Glomerular visceral epithelial cell (primary cell): ENCODE measurements around the gene SRD5A1.

ENCODE experiments used
- DNase-seq: peaks from one replicate; pipeline ENCODE4 v3.0.0-alpha.2; 2016; ENCODE audit errors: extremely low spot score

The SRD5A1 gene

DNA sequence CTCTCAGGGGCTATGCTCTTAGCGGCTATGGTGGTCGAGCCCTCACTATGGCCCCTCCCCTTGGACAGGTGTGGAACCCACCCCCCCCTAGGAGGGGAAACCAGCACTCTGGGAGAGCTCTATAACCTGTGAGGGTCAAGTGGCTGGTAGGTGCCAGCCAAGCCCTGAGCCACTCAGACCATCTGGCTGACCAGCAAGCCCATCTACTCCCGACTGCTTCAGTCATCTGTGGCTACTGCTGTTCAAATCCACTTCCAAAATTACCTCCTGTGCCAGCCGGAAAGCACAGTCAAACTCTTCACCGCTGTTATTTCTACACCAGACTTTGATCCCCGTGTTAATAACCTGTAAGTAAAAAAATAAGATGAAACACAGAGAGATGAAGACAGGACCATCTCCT lies 28.9 kb upstream of the SRD5A1 start:
- DNase-seq = no peak

DNA sequence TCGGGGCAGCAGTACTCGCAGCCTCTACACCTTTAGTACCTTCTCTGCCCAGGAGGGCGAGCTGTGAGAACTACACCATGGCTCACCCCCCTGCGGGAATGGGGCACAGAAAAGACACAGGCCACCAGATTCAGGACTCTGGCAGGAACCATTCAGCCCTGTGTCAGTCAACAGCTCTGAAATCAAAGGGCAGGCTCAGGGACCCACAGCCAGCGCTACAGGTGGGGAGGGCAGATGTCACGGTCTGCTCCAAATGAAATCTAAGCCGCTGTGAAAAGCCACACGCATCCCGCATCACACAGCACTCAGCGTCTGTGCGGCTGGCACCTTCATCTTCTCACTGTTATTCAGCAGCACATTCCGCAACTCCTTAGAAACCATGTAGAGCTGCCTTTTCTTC lies 28.3 kb upstream of the SRD5A1 start:
- no peak for DNase-seq

DNA sequence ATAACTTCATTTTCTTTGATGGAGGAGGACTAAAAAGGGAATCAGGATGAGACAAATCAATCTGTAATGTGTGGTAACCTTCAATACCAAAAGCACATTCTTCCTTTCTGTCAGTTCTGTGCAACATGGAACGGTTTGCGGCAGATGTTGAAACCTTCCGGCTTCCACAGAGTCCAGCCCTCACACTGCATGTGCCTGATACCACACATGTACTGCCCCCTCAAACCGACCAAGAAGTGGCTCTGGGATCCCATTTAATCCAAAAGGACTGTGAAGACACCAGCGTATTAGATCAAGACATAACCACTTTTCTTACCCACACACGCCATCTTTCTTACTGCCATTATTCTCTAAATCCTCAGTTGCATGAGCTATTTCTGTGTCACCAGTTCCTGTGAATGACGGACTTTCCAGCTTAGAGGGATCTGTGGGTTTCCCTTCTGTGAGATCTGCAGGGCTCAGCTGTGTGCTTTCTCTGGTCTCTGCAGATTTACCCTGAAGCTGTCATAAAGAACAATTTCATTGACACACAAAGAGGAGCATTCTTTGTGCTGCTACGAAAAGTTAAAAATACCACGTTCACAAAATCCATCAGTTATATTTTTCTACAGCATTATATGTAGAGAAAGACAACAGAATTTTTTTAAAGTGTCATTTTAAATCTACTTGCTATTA lies 26.2 kb upstream of the SRD5A1 start:
- DNase-seq = no peak

DNA sequence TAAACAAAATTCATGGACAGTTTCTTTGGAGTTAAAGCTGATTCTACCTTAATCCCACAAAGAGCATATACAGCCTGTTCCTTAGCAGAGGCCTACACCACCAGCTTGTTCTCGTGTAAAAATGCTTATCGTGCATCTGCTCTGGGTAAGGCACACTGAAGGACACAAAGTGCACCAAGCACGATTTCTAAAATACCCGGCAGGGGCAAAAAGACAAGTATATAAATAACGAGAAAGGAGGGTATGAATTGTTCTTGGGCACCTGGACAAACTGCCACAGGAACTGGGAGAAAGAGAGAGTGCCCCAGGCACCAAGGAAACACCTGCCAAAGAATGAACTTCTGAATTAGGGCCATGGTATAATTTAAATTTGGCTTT lies 25.7 kb upstream of the SRD5A1 start:
- DNase-seq = no peak

DNA sequence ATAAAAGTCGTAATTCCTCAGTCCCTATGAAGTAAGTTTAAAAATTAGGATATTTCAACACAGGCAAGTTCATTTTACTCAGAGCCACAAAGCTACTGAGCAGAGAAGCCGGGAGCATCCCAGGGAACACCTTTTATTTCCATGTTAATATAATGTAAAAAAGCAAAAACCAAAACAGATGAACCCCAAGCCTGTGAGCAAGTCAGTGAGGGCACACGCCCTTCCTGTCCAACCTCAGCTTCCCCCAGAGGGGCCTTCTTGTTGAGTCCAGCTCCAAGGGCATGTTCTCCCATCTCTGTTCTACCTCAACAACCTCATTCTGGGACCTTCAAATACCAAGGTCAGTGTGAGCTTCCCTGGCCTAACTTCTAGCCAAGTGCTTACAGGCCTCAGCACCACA lies 25.2 kb upstream of the SRD5A1 start:
- no peak for DNase-seq

DNA sequence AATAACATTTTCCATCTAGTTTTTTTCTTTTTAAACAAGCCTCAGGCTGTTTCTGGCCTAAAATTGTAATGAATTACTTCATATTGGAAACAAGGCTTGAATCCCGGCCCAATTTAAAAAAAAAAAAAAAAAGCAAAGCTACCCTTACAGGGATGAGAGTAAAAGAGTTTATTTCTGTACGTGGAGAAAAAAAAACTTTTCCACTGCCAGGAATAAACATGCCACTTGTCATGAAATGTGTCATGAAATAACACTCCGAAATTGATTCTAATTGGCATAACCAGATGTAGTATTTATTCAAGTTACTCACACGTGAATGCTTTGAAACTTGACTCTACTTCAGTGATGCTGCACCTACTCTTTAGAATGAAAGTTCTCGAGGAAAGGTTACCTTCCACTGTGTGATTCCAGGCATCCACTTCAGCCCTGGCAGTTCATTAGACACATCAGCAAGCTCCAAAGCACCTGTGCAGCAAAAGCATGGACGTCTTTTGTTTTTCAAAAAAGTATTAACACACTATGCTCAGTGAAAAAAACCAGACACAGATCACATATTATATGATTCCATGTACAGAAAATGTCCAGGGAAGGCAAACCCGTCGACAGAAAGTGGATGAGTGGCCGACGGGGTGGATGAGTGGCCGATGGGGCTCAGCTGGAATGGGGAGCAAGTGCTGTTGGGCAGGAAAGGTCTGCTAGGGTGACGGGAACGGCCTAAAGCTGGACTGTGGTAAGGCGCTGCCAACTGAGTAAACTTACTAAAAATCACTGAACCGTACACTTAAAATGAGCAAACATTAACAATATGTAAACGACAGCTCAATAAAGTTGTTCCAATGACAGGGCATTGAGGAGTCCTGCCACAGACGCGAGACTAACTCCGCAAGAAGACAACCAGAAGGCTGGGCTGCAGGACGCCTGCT lies 21.6 kb upstream of the SRD5A1 start:
- no peak for DNase-seq

DNA sequence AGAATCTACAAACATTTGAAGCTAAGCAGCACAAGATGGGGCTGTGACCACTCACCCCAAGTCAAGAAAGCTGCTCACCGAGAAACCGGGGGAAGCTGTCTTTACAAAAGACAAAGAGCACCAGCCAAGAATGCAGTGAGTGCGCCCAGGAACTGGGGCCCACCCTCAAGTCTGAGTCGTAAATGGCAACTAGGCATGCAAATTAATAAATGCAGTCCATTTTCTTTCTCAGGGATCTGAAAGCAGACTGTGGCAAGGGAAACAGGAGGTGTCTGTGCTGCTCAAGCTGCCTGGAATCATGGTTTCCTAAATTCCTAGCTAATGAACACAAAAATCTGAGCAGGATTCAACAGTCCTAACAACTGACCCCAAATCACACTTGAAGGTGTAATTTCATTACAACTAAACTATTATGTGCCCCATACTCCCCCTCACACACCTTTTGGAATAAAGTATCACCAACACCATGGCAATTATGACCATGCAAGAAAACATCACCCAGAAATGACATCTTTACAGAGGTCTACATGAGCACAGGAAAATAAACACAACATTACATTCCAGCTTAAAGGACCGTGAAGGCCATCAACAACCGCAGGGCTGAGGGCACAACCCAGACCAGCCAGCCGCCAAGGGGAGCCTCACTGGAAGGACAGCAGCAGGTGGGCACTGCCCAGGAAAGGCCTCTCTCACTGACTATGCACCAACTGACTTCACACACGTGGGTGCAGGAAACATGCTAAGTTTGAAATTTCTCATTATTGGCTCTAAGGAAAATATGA lies 18.0 kb upstream of the SRD5A1 start:
- no peak for DNase-seq

DNA sequence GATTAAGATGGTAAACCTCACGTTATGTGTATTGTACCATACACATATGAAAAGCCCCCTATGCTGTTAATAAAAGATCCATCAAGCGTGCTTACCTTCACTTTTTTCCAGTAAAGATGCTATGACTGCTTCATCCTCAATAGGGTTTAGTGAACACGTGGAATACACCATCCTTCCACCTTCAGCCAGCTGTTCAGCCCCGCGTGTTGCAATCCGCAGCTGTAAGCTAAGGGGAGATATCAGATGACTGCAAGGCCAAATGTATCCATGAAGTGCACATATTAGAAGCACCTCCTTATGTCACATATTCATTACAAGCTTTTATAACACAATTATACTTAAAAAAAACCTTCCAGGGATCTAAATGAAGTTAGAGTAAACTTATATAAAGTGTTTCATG lies 16.6 kb upstream of the SRD5A1 start:
- DNase-seq = no peak

DNA sequence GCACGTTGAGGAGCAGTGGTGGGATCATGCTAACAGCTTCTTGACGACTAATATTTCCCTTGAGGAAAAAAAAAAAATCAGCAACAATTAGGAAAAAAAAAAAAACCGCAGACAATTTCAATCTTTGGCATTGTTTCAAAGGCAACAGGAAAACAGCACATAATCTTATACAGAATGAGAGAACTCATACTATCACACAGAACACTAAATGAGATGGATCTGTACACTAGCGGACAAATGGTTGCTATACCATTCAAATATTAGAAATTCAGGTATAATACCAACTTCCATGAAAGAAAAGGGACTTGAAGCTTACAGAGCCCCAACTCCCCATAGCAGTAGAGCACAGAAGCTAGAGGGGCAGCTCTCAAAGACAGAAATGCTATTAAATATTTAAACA lies 10.0 kb upstream of the SRD5A1 start:
- no peak for DNase-seq

DNA sequence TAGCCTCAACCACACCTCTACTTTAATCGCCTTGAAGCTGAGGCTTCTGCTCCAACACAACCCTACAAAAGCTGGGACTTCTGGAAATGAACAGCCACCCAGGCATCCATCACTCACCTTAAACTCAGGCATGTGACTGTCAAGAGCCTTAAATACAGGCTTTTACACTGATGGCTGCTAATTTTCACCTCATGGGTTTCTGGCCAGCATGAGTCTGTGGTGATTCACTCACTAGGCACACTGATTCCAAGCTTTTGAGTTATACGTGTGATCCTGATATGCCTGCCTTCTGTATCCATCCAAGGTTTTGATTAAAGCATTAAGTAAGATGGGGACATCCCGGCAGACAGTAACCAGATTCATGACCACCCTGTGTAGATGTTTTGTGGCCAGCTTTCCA lies 9.3 kb upstream of the SRD5A1 start:
- no peak for DNase-seq

DNA sequence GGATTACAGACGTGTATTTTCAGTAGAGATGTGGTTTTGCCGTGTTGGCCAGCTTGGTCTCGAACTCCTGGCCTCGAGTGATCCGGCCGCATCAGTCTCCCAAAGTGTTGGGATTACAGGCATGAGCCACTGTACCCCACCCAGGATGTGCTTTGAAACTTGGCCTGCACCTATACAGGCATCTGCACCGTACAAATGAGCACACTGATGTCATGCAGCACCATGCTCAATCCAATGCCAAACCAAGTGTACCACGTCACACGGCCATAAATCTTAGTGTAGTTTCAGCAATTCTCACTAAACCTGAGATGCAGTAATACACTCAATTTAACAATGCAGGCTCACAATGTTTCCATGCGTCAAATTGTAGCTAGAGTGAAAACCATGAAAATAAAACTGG lies 6.7 kb upstream of the SRD5A1 start:
- no peak for DNase-seq

DNA sequence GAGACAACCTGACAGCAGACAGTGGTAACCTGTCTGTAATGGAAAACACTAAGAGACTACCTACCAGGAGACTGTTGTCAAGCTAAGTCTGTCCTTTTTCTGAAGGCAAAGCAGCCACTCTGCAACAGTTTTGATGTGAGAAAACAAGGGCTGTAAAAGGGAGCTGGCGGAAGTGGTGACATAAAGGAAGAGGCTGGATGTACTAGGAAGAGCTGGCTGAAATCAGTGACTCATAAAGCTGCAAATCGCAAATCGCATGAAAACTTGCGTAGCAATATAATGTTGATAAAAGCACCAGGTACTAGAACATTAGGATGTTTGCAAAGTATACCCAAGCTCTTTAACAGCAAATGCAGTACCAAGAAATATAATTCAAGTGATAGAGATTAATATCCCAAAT lies 1.8 kb upstream of the SRD5A1 start:
- no peak for DNase-seq

DNA sequence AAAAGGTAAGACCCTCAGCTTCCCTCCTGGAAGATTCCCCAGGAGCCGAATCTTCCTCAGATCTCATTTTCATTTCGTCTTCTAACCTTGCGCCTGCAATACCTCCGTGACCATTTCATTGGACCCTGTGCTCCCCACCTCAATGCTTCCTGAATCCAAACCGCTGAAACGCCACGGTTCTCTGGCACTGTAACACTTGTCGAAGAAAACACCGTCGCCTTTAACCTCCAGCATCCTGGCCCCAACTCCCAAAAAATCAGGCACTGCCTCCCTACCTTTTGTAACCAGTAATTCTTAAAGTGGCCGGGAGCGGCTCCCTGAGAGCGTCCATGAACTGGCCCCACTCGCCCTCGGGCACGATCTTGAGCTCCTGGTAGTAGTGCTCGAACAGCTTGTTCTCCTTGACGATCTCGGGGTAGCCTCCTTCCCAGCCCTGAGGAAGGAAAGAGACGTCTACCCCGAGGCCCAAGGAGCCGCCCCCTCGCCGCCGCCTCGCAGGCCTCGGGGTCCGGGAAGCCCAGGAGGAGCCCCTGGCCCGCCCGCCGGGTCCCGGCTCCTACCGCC lies 834 bp upstream of the SRD5A1 start:
- peak; percentile 45 for DNase-seq

DNA sequence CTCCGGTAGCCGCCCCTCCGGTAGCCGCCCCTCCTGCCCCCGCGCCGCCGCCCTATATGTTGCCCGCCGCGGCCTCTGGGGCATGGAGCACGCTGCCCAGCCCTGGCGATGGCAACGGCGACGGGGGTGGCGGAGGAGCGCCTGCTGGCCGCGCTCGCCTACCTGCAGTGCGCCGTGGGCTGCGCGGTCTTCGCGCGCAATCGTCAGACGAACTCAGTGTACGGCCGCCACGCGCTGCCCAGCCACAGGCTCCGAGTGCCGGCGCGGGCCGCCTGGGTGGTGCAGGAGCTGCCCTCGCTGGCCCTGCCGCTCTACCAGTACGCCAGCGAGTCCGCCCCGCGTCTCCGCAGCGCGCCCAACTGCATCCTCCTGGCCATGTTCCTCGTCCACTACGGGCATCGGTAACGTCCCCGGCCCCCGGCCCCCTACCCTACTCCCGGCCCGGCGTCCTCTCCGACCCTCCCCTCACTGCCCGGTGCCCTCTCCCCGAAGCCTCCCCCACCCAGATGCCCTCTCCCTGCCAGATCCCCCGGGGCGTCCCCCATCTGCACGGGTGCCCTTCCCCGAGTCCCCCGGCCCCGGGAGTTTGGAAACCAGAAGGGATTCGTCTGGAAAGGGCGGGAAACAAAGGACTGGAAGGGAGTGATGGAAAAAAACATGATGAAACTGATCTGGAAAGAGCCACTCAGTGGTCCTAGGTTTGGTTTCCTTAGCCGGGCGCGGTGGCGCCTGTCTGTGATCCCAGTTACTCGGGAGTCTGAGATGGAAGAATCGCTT lies 417 bp downstream of the SRD5A1 start:
- DNase-seq = peak; percentile 15

DNA sequence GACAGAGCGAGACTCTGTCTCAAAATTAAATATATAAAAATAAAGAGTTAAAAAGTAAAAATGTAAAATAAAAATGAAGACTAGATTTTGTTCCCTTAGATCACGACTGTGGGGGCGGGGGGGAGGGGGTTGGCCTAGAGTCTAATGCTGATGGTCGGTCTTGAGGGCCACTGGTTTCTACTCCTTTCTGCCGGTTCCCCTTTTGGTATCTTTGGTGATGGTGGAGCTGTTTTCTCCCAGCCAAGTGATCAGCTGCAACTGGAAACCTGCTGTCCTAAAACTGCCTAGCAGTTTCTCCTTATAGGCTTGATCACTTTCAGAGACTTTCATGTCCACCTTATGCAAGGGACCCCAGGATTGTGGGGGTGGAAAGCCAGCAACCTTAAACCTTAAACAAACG lies 1.1 kb downstream of the SRD5A1 start:
- peak; percentile 9 for DNase-seq

DNA sequence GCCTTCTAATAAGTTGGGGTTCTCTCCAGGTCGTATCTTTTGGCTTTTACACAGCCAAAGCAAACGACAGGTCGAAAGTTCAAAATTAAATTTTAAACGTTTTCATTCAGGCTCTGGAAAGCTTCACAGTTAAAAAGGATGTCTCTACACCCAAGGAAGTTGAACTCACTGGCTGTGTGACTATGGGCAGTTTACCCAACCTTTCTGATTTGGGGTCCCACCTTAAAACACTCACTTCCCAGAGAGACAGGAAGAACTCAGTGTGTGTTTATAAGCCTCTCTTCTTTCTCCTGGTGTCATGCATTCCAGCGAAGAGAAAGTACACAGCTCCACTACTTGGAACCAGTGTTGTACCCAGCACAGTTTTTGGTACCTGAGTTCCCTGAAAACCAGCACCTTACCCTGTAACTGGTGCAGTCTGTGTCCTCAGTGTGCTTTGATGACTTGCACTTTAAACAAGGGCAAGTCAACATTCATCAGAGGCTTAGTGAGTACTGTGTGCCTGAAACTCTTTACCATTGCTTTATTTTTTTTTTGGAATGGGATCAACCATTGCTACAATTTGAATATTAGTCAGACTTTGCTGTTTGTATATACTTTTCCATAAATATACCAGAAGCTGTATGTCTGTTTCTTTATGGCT lies 1.7 kb downstream of the SRD5A1 start:
- DNase-seq = no peak

DNA sequence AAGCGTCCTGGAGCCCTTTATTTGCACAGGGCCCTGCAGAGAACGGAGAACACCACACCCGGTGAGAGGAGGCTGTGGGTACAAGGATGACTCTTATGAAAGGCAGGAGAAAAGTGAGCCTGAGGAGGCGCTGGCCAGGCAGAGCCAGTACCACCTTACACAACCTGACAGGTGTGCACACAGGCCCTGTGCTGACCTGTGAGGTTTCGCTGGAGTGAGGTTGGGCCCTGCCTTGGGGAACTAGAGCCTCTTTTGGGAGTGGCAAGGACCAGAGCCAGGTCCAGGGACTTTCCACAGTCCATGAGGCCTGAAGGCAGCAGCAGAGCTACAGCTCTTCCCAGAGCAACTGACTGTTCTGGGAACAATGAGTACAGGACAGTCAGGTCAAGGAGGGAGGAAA lies 3.1 kb downstream of the SRD5A1 start:
- no peak for DNase-seq

DNA sequence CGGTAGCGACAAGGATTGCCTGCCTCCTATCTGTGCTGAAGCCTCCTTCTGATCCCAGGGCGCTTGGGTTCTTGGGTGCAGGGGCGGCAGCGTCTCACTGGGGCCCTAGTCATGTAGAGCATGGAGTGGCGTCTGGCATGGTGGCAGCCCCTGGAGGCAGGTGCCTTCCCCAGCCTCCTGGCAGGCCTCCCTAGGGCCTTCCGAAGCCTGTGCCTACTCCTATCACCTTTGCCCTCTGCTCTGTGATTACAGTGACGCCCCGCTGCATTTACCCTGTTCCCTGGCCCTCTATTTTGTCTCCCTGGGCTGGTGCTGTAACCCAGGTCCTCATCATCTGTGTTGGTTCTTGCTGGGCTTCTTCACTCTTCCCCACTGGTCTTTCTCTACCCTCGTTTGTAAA lies 3.8 kb downstream of the SRD5A1 start:
- DNase-seq = no peak

DNA sequence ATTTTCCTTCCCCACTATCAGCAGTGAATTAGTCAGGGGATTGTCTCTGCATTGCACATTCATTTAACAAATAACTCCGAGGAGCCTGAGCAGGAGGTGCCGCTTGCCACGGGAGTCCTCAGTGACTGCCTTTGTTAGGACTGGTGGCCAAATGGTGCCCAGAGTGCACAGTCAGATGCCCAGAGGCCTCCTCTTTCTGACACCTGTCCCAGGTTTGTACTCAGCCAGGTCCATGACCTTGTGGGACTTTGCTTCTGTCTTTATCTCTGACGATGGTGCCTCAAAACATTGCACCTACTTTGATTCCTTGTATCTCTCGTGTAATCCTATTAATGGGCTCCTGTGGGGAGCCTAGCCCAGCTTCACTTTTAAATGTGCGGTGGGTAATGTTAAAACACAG lies 4.3 kb downstream of the SRD5A1 start:
- no peak for DNase-seq

DNA sequence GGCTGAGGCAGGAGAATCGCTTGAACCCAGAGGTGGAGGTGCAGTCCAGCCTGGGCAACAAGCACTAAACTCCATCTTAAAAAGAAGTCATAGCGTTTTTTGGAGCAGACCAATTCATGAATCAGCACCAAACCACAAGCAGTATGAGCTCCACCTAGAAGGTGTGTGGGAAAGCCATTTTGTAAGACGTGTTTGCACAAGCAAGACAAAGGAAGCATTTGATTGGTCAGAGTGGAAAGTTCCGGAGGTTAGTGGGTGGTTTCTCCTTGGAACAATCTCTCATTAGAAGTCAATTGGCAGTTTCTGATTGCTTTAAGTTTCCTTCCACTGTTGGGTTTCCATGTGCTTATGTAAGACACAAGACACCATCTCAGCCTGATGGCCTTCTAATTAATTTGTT lies 5.0 kb downstream of the SRD5A1 start:
- DNase-seq = no peak

DNA sequence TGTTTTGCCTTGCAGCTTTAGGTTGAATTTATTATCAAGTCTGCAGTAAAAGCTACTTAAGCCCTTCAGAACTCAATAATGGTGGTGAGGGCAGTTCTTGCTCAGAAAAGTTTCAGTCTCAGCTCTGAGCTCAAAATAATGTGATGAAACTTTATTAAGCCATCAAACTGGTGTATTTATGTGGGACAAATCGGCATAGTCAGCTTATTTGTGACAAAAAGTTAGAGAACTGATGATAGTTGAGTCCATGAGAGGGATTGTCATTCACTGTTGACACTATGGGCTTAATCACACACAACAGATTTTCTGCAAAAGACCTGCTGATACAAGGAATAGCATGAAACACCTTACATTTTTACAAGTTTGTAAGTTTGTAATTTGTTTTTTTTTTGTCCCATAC lies 9.4 kb downstream of the SRD5A1 start:
- DNase-seq = no peak
